ENCODE results near the gene PRODH.

The PRODH gene

DNA sequence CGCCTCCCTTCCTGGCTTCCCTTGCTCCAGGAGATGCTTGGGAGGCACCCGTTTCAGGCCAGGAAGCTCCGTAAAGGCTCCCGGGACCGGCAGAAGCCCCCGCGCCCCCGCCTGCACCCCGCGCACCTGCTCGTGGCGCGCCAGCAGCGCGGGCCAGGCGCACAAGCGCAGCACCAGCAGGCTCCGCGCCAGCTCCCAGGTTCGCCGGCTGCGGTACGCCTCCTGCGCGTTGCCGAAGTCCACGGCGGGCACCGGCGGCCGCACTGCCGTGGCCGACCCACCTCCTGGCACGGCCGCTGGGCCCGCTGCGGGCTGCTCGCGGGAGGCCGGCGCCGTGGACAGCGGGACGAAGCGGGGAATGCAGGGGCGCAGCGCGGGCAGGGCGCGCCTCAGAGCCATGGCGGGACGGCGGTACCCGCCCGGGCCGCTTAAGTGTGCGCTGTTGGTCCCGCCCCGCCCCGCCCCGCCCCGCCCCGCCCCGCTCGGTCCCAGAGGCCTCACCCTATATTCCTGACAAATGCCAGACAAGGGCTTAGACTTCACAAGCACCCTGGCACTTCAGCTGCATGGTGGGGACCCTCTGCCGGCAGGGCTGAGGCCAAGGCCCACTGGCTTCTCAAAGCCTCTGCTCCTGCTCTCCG lies at the start of gene PRODH:
Gene PRODH, minus strand, starts transcription at position 405 of the 641 bp plus-strand sequence. Its CDS starts 6 bp downstream, at position 399.
- Histone ChIP-seq H3K4me1 (ENCODE audit: control insufficient read depth, insufficient read depth, low read length) (no peaks in the 10 kb centered on the region), H3K36me3 (ENCODE audit: control insufficient read depth in 2 of 2, insufficient read depth in 1 of 2, low read length in 2 of 2) (no peaks in the 10 kb centered on the region), H3K4me3 (ENCODE audit: low read depth, low read length) (no peak within 1 kb of the TSS), H3K9me3 (ENCODE audit: control insufficient read depth, insufficient read depth, low read depth, low read length) (no peaks in the 10 kb centered on the region), H3K27ac (ENCODE audit: extremely low read depth, low read depth, low read length) (no peak within 1 kb of the TSS)
- TF ChIP-seq GLI2 (tag by site-specific recombination; IDR thresholded peaks at IDR 0.05; ENCODE audit: borderline replicate concordance, low read depth): no peak
- no peak for TF ChIP-seq GLIS2 (tag by site-specific recombination; IDR thresholded peaks at IDR 0.05)
- no peak for TF ChIP-seq ZBTB17 (tag by site-specific recombination; IDR thresholded peaks at IDR 0.05)
- no peak for TF ChIP-seq MZF1 (tag by site-specific recombination; IDR thresholded peaks at IDR 0.05; ENCODE audit: borderline replicate concordance)
- no peak for TF ChIP-seq SETDB1 (IDR thresholded peaks at IDR 0.05; ENCODE audit: insufficient read length, low read length)
- no peak for TF ChIP-seq ZNF140 (tag by site-specific recombination; IDR thresholded peaks at IDR 0.05)
- no peak for TF ChIP-seq SP3 (tag by site-specific recombination; IDR thresholded peaks at IDR 0.05)
- no peak for TF ChIP-seq ZBTB26 (tag by site-specific recombination; optimal IDR thresholded peaks at IDR 0.05)
- TF ChIP-seq, protein P1, sequence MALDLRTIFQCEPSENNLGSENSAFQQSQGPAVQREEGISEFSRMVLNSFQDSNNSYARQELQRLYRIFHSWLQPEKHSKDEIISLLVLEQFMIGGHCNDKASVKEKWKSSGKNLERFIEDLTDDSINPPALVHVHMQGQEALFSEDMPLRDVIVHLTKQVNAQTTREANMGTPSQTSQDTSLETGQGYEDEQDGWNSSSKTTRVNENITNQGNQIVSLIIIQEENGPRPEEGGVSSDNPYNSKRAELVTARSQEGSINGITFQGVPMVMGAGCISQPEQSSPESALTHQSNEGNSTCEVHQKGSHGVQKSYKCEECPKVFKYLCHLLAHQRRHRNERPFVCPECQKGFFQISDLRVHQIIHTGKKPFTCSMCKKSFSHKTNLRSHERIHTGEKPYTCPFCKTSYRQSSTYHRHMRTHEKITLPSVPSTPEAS (tag by site-specific recombination; IDR thresholded peaks at IDR 0.05): no peak
- TF ChIP-seq ZNF324 (tag by site-specific recombination; IDR thresholded peaks at IDR 0.05): no peak
- no peak for TF ChIP-seq ZBTB48 (tag by site-specific recombination; IDR thresholded peaks at IDR 0.05)
- TF ChIP-seq ZNF302 (tag by site-specific recombination; IDR thresholded peaks at IDR 0.05; ENCODE audit: low read depth): no peak
- TF ChIP-seq ZBTB6 (tag by site-specific recombination; IDR thresholded peaks at IDR 0.05): no peak
- no peak for TF ChIP-seq ZNF169 (tag by site-specific recombination; IDR thresholded peaks at IDR 0.05)
- CTCF ChIA-PET: interaction anchor here (1.0 to 1.4 kb wide), 2 partner anchors 29 to 62 kb away, joined by 3 to 5 read pairs; no protein-coding TSS in a partner anchor
- POLR2A ChIA-PET: interaction anchor here (0.6 kb wide), 1 partner anchor 182 kb away, joined by 3 read pairs; no protein-coding TSS in a partner anchor

DNA sequence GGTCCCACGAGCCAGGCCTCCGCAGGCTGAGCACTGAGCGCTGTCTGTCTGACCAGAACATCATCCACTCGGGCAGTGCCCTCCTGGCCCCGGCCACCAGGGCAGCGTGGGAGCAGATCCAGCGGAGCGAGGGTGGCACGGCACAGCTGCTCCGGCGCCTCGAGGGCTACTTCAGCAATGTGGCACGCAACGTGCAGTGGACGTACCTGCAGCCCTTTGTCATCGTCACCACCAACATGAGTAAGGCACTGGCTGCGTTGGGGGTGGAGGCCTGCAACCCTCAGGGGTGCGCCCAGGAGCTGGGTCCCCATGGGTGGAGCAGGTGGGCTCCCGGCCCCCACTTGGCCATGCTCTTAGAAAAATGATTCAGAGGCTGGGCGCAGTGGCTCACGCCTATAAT lies 49.7 kb upstream of the PRODH start:
- Histone ChIP-seq H3K27ac (ENCODE audit: extremely low read depth, low read depth, low read length) (no peak overlapping the region), H3K36me3 (ENCODE audit: control insufficient read depth in 2 of 2, insufficient read depth in 1 of 2, low read length in 2 of 2) (no peaks in the 10 kb centered on the region), H3K4me1 (ENCODE audit: control insufficient read depth, insufficient read depth, low read length) (no peaks in the 10 kb centered on the region), H3K4me3 (ENCODE audit: low read depth, low read length) (no peak overlapping the region), H3K9me3 (ENCODE audit: control insufficient read depth, insufficient read depth, low read depth, low read length) (no peaks in the 10 kb centered on the region)
- ChIA-PET POLR2A (interaction anchor here (1.4 kb wide), 1 partner anchor 10 kb away, joined by 4 read pairs; no protein-coding TSS in a partner anchor), CTCF (no interaction called here)
- TF ChIP-seq, protein P2, sequence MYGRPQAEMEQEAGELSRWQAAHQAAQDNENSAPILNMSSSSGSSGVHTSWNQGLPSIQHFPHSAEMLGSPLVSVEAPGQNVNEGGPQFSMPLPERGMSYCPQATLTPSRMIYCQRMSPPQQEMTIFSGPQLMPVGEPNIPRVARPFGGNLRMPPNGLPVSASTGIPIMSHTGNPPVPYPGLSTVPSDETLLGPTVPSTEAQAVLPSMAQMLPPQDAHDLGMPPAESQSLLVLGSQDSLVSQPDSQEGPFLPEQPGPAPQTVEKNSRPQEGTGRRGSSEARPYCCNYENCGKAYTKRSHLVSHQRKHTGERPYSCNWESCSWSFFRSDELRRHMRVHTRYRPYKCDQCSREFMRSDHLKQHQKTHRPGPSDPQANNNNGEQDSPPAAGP (tag by site-specific recombination; IDR thresholded peaks at IDR 0.05): no peak
- TF ChIP-seq, protein P3, sequence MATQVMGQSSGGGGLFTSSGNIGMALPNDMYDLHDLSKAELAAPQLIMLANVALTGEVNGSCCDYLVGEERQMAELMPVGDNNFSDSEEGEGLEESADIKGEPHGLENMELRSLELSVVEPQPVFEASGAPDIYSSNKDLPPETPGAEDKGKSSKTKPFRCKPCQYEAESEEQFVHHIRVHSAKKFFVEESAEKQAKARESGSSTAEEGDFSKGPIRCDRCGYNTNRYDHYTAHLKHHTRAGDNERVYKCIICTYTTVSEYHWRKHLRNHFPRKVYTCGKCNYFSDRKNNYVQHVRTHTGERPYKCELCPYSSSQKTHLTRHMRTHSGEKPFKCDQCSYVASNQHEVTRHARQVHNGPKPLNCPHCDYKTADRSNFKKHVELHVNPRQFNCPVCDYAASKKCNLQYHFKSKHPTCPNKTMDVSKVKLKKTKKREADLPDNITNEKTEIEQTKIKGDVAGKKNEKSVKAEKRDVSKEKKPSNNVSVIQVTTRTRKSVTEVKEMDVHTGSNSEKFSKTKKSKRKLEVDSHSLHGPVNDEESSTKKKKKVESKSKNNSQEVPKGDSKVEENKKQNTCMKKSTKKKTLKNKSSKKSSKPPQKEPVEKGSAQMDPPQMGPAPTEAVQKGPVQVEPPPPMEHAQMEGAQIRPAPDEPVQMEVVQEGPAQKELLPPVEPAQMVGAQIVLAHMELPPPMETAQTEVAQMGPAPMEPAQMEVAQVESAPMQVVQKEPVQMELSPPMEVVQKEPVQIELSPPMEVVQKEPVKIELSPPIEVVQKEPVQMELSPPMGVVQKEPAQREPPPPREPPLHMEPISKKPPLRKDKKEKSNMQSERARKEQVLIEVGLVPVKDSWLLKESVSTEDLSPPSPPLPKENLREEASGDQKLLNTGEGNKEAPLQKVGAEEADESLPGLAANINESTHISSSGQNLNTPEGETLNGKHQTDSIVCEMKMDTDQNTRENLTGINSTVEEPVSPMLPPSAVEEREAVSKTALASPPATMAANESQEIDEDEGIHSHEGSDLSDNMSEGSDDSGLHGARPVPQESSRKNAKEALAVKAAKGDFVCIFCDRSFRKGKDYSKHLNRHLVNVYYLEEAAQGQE (tag by site-specific recombination; IDR thresholded peaks at IDR 0.05): no peak
- TF ChIP-seq ZBTB49 (tag by site-specific recombination; IDR thresholded peaks at IDR 0.05; ENCODE audit: low read depth): no peak
- TF ChIP-seq PRDM6 (tag by site-specific recombination; IDR thresholded peaks at IDR 0.05): no peak
- TF ChIP-seq KLF8 (tag by site-specific recombination; IDR thresholded peaks at IDR 0.05): no peak
- TF ChIP-seq KLF1 (tag by site-specific recombination; IDR thresholded peaks at IDR 0.05): no peak

All from HEK293 (cell line).